22Rv1 (cell line): ENCODE data around the gene FCGR3A.
A peak's percentile ranks its signal among the peaks of the same experiment; 100 is the strongest.
"Not testable (repeated sequence)": the region's sequence is repeated elsewhere in the genome, so short reads cannot be mapped to it uniquely, and the experiment has no call there.

Source experiments
- H3K27ac ChIP-seq: fragments of 450-650 bp; 2 replicates; pipeline ENCODE4 v1.5.1; 2017
- CTCF ChIP-seq: fragments of 450-650 bp; IDR thresholded peaks from 2 replicates; pipeline ENCODE4 v1.5.1; 2017; ENCODE audit warnings: mild to moderate bottlenecking
- ZFX ChIP-seq: fragments of 450-650 bp; IDR thresholded peaks from 2 replicates; pipeline ENCODE4 v1.6.1; 2017; ENCODE audit warnings: antibody characterized with exemption, borderline replicate concordance

The FCGR3A gene

GRCh38 chr1:161531986-161532643, 17.5 kb downstream of the FCGR3A start:
- TF ChIP-seq ZFX (no peak), CTCF (no peak)
- H3K27ac ChIP-seq = no peak overlapping the region

- peak overlapping the region; percentile 67 for H3K27ac ChIP-seq
These were observed 18.7 kb downstream of the FCGR3A start for GRCh38 chr1:161530671-161531641.

GRCh38 chr1:161530158-161530557, 19.5 kb downstream of the FCGR3A start:
- H3K27ac ChIP-seq = peak overlapping the region; percentile 67

- not testable (repeated sequence) for H3K27ac ChIP-seq
These were observed 20.0 kb downstream of the FCGR3A start for GRCh38 chr1:161529463-161530104.

GRCh38 chr1:161528550-161528949, 21.1 kb downstream of the FCGR3A start:
- H3K27ac ChIP-seq = not testable (repeated sequence)

GRCh38 chr1:161525918-161526317, 23.7 kb downstream of the FCGR3A start:
- not testable (repeated sequence) for H3K27ac ChIP-seq

GRCh38 chr1:161525321-161525720, 24.3 kb downstream of the FCGR3A start:
- not testable (repeated sequence) for H3K27ac ChIP-seq

GRCh38 chr1:161524742-161525291, 24.8 kb downstream of the FCGR3A start:
- not testable (repeated sequence) for H3K27ac ChIP-seq

- H3K27ac ChIP-seq = peak within 1 kb of the TSS; percentile 56
These were observed 25.5 kb downstream of the FCGR3A start, which contains the start of gene HSPA6 for GRCh38 chr1:161523817-161524741. Gene HSPA6 (plus strand): TSS chr1:161524540. CDS start chr1:161524659, 119 bp downstream.

- H3K27ac ChIP-seq = not testable (repeated sequence)
These were observed 26.4 kb downstream of the FCGR3A start for GRCh38 chr1:161523041-161523816.

- H3K27ac ChIP-seq = not testable (repeated sequence)
These were observed 35.7 kb downstream of the FCGR3A start for GRCh38 chr1:161513953-161514352.

GRCh38 chr1:161513448-161513780, 36.2 kb downstream of the FCGR3A start:
- not testable (repeated sequence) for H3K27ac ChIP-seq

GRCh38 chr1:161512636-161513447, 36.8 kb downstream of the FCGR3A start:
- H3K27ac ChIP-seq = not testable (repeated sequence)
